AG20443 (cell line): ENCODE data around the gene AURKAIP1.

Experiments
- DNase-seq: peaks from one replicate; pipeline ENCODE4 v3.0.0; 2012; ENCODE audit warnings: low spot score, mixed read lengths

Gene AURKAIP1

DNA sequence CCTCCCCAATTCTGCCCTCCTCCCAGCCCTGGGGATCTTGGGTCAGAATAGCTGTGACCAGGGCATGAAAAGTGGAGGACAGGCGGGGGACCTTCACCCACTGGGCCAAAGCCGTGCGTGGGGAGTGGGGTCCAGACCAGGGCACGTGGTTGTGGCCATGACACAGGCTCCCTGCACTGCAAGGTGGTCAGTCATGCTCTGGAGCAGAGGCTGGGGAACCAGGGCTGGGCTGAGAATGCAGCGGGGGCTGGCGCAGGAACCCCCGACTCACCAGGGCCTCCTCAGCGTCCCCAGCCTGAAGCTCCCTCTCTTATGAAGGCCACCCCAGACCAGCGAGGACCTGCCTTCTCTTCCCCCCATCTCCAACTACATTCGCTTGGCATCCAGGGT is 28.5 kb downstream of the AURKAIP1 start:
- no peak for DNase-seq

DNA sequence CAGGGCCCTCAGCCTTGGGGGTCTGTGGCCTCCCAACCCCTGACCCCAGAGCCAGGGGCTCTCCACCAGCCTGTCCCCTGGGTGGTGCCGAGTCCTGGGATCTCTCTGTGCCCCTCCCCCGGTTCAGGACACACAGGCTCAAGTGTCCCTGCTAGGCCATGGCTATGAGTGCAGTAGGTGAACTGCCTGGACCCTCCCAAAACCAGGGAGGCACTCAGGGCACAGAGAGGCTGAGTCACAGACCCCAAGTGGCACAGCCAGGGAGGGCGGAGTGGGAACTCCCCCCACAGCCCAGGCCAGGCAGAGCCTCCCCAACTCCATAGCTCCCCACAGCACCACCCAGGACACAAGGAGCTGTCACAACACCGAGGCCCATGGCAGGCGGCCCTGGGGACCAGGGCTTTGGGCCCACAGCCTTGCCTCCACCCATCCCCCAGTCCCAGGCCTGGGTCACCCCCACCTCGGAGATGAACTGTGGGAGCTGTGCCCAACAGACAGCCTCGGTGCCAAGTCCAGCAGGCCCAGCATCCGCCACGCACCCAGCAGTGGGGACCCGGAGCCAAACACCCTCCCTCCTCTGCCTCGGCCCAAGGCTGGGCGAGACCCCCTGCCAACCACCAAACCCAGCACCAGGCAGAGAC is 29.0 kb downstream of the AURKAIP1 start:
- DNase-seq = no peak

DNA sequence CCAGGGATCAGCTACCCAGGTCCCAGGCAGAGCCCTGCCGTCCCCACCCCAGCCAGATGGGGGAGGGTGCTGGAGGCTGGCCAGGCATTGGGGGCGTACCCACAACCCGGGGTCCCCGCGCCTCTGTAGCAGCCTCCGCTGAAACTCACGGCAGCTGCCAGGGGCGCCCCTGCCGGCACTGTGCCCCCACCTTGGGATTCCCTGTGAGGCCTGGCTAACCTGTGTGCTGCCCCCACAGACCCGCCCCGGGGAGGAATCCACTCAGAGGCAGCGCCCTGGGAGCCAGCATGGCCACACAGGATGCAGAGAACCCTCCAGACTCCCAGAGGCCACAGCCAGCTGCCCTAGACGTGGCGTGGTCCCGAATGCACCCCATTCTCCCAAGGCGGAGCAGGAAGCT is 29.6 kb downstream of the AURKAIP1 start:
- no peak for DNase-seq

DNA sequence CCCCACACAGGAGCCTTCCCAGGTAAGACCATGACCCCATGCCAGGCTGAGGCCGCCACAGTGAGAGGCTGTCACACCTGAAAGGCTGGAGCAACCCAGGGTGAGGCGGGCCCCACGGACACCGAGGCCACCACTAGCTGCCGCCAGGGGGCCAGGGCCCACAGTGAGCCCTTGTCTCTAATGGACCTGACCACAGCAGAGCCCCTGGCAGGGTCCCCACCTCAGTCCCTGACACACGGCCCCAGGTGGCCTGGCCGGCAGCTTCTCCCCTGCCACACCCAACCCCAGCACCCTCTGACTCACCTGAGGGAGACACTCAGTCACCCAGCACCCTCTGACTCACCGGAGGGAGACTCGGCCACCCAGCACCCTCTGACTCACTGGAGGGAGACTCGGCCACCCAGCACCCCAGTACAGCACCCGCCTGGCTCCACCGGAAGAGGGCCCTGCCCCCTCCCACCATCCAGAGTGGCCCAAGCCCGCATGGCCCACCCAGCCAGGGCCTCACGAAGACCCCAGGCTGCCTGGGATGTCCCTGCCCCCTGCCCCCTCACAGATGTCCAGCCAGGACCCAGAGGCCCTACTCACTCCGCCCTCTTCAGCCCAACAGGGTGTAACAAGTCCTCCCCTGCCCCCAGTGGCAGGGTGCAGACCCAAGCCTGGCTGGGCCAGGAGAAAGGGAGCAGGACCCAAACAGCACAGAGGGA is 30.2 kb downstream of the AURKAIP1 start:
- peak; percentile 58 for DNase-seq

DNA sequence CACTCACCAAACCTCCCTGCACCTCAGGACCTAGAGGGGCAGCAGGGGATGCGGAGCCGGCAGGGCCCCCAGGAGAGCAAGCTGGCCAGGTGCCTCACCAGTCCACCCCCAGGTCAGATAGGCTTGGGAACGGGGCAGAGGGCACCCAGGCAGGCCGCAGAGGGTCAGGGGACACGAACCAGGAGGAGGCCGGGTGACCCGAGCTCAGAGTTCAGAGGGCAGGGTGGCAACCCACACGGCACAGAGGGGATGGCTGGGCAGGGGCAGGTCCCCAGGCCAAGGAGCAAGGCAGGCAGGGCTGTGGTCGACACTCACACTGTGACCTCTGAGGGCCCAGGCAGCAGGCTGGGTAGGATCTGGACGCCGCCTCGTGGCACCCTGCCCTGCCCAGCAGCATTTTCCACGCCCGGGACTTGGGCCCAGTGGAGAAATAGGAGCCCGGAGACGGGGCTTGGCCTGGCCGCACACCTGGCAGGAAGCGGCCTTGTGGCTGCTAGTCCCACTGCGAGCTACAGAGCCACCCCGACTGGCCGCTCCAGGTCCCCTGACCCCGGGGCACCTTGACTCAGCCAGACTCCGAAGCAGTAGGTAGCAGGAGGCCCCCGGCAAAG is 31.1 kb downstream of the AURKAIP1 start:
- DNase-seq = no peak

DNA sequence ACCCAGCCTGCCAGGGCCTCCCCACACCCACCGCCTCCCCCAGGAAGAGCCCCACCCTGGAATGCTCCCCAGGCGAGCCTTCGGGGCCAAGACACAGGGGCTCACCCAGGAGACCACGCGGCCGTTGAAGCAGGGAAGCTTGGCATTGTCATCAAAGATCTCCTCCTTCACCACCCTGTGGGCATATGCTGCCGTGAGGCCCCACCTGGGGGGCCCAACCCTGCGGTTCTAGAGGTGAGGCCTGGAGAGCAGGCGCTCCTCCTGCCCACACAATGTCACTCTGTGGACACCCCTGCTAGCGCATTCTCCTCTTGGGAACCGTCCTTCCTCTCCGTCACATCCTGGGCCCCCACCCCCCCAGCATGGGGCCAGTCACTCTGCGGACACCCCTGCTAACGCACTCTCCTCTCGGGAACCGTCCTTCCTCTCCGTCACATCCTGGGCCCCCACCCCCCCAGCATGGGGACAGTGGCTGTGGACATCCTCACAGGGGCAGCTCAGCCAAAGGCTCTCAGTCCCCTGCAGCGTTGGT is 32.4 kb downstream of the AURKAIP1 start:
- DNase-seq = no peak

DNA sequence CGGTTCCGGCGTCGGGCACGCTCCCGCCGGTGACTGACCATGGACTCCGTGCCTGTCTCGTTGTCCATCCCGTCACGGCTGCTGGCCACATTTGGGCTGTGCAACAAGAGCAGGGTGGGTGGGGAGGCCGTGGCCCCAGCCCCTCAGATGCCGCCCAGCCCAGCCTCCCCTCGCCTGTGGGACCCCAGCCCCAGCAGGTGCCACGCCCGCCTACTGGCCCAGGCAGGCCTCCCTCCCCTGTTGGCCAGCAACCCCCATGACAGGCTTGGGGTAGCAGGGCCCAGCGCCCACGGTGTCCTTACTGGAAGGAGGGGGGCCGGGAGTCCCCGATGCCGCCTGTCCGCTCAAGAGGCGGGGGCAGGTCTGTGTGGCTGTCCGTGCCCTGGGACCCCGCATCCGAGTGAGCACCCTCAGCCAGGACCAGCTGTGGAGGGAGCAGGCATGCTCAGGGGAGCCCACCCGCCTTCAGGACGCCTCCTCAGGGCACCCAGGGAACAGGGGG is 32.9 kb downstream of the AURKAIP1 start:
- no peak for DNase-seq

DNA sequence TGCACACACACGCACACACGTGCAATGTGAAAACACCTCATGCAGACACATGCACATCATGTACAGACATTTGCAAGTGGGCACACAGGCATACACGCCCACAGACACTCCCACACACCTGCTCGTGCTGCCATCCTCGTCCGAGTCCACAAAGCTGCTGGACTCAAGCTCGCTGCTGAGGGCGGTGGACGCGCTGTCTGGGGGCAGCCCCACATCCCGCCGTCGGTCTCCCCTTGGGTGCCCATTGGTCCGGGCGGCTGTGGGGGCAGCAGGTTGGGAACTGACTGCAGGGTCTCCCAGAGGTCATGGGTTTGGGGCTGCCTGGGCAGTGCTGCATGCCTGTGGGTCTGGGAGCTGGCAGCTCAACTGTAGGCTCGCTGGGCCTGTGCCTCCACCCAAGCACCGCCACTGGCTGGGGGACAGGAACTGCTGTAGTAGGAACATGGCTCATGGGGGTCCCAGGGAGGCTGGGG is 33.4 kb downstream of the AURKAIP1 start:
- no peak for DNase-seq

DNA sequence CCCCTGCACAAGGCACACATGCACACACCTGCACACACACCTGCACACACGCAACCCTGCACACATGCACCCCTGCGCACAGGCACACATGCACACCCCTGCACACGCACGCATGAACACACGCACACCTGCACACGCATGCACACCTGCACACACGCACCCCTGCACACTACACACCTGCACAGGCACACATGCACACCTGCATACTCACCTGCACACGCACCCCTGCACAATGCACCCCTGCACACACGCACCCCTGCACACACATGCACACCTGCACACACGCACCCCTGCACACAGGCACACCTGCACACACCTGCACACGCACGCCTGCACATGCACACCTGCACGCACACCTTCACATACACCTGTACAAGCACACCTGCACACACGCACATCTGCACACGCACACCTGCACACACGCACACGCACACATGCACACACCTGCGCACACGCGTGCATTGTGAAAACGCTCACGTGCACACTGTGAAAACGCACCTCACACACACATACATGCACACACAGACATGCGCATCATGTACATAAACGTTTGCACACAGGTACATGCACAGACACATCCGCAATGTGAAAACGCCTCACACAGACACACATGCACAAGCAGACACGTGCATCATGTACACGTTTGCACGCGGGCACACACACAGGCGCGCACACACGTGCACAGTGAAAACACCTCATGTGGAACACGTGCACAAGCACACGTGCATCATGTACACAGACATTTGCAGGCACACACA is 34.0 kb downstream of the AURKAIP1 start:
- no peak for DNase-seq

DNA sequence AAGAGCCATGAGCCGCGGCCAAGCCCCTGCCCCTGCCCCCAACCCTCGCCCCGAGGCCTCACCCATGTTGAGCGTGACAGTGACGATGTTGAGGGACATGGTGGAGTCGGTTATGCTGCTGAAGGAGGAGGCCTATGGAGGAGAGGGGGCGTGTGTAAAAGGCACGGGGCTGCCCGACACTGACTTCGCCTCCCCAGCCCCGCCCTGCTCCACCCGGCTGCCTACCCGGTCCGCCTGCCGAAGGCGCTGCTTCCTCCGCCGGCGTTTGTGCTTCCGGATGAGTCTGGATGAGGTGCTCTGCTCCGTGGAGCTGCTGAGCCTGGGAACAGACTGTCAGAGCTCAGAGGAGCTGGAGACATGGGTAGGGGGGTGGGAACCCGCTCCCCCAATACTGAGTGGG is 34.8 kb downstream of the AURKAIP1 start:
- no peak for DNase-seq

DNA sequence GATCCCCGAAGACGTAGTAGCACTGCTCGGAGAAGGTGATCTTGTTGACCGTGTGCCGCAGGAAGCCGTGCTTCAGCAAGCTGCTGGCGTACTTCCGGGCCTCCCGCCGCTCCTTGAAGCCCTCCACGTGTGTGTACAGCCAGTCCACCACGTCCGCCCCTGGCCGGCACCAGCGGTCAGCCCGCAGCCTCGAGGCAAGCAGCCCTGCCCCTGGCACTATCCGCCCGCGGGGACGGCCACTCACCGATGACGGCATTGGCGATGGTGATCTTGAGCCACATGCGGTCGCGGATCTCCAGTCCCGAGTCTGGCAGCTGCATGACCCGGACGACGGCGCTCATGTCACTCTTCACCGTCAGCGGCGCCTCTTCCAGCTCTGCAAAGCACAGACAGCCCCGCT is 36.7 kb downstream of the AURKAIP1 start:
- DNase-seq = no peak

DNA sequence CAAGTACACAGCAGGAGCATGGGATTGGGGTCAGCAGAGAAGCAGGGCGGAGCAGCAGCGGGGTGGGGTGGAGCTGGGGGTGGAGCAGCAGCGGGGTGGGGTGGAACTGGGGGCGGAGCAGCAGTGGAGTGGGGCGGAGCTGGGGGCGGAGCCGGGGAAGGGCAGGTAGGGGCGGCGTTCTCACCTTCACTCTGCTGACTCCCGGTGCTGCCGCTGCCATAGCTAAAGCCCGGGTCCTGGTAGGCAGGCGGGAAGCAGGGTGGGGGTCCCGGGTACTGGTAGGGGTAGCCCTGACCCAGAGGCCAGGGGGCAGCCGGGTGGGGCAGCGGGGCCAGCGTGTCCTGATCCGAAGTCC is 37.2 kb downstream of the AURKAIP1 start:
- peak; percentile 48 for DNase-seq

DNA sequence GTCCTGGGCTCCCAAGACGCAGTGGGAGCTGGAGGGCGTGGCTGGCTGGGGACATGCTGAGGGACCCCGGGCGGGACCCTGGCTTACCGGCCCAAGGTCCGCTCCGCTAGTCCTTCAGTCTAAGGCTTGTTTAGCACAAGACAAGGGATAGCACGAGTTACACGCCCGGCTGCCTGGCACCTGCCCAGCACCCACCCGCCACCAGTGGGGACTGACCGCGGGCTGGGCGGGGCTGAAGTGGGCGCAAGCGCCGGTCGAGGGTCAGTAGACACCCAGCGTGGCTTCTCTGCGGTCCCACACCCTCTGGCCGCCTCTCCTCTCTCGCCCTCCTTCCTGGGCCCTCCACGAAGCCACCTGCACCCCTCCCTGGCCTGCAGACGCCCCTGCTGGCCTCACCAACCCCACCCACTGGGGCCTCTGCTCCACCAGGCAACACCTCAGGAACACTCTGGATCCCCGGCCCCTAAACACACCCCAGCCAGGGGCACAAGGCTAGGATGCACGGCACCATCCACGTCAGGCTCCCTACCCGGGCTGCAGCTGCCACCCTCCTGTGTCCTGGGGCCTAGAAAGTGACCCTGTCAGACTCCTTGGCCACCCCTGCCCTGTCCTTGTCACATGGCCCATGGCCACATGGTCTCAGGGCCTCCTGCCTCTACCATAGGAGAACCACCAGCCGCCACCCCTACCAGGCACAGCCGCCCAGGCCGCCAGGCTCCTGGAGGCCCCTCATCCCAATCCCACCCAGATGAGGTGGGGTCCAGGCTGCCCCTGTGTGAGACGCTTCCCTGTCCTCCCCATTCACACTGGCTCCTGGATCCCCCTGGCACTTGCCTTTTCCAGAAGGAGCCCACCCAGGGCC is 37.8 kb downstream of the AURKAIP1 start:
- no peak for DNase-seq

DNA sequence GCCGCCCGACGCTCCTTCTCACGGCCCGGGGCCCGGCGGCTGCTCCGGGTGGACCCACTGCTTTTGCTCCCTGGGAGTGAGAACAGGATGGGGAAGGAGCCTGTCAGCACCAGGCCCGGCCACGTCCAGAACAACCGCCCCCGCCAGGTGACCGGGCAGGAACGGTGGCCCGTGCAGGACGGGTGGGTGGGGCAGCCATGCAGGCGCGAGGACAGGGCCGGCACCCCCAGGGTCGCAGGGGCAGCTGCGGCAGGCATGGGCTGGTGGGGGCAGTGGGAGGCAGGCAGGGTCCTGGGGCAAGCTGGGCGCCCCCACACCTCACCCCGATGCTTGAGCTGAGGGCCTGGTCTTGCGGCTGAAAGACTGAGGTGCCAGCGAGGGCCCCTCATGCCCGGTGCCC is 38.6 kb downstream of the AURKAIP1 start:
- no peak for DNase-seq

DNA sequence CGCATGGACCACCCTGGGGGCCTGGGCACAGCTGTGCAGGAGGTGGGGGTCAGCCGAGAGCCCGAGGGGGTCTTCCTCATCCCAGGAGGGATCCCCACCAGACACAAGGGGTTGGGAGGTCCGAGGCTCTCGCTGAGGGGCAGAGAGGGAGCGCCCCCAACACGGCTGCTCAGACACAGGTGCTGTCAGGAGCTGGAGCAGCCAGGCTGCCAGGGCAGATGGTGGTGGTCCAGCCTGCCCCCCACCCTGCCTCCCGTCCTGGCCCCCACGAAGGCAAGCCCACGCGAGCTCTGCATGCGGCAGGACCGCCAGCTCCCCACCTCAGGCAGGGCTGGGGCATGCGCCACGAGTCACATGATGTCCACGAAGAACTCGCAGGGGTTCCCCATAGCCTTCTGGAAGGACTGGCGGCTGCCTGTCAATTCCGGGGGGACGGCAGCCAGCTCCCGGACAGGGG is 39.2 kb downstream of the AURKAIP1 start:
- DNase-seq = no peak

DNA sequence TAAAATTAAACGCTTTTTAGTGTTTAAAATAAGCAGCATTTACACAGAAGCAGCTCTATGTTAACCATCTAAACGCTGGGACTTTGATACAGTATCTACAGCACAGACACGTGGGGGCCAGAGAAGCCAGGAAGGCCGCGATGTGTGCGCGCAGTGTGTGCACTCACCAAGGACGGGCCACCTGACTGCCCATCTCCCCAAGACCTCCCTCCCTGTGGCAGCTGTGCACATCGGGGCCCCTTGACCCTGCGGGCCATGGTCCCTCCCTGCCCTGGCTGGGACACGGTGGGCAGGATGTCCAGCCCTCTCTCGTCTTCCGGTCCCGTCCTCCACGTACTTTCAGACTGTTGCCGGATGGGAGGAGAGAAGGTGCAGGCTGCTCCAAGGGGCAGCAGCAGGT is 39.7 kb downstream of the AURKAIP1 start:
- no peak for DNase-seq

DNA sequence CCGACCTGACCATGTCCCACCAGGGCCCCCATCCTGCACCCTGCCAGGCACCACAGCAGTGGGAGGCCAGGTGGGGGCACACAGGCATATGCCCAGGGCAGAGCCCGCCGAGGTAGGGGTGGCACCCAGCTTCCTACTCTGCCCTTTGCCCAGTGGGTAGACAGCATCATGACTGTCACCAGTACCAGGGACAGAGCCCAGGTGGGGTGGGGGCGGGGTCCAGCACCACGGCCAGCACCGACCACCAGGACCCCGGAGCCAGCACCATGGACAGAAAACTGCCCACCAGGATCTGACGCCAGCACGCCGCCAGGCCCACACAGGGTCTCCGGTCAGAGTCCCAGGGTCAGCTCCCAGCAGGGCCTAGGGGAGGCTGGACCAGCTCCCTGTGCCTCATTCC is 40.2 kb downstream of the AURKAIP1 start:
- DNase-seq = no peak

DNA sequence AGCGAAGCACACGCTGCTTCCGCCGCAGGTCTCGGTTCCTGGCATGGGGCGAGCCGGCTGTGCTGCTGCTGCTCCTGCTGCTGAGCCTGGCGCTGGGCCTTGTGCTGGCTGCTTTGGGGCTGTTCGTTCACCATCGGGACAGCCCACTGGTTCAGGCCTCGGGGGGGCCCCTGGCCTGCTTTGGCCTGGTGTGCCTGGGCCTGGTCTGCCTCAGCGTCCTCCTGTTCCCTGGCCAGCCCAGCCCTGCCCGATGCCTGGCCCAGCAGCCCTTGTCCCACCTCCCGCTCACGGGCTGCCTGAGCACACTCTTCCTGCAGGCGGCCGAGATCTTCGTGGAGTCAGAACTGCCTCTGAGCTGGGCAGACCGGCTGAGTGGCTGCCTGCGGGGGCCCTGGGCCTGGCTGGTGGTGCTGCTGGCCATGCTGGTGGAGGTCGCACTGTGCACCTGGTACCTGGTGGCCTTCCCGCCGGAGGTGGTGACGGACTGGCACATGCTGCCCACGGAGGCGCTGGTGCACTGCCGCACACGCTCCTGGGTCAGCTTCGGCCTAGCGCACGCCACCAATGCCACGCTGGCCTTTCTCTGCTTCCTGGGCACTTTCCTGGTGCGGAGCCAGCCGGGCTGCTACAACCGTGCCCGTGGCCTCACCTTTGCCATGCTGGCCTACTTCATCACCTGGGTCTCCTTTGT is 41.3 kb downstream of the AURKAIP1 start:
- DNase-seq = no peak

DNA sequence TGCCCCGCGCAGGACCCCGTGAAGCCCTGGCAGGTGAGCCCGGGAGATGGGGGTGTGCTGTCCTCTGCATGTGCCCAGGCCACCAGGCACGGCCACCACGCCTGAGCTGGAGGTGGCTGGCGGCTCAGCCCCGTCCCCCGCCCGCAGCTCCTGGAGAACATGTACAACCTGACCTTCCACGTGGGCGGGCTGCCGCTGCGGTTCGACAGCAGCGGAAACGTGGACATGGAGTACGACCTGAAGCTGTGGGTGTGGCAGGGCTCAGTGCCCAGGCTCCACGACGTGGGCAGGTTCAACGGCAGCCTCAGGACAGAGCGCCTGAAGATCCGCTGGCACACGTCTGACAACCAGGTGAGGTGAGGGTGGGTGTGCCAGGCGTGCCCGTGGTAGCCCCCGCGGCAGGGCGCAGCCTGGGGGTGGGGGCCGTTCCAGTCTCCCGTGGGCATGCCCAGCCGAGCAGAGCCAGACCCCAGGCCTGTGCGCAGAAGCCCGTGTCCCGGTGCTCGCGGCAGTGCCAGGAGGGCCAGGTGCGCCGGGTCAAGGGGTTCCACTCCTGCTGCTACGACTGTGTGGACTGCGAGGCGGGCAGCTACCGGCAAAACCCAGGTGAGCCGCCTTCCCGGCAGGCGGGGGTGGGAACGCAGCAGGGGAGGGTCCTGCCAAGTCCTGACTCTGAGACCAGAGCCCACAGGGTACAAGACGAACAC is 42.1 kb downstream of the AURKAIP1 start:
- DNase-seq = no peak
